Aorta (tissue), 5 donors: ENCODE results near the gene MAK. TPM values are rescaled to one million over a fixed set of nuclear protein-coding genes. Genes with fewer than 3 reads are reported as not detected.
"Not testable (repeated sequence)": the region's sequence is repeated elsewhere in the genome, so short reads cannot be mapped to it uniquely, and the experiment has no call there.

ENCODE experiments used
- ATAC-seq: fragments of 200-7000 bp; cut with Tn5 transposase; one replicate; pipeline ENCODE4 v1.9.1; 2022; ENCODE audit warnings: moderate library complexity; ENCODE audit not compliant: low FRiP score
- DNase-seq, 2 donors: peaks; one replicate each; pipeline ENCODE4 v3.0.0-alpha.2; 2020
- H3K27ac ChIP-seq, 2 donors: one replicate each; pipeline ENCODE4 v1.5.1; 2013; ENCODE audit warnings: low read length in 2 of 2, mild to moderate bottlenecking in 2 of 2, moderate library complexity in 2 of 2, control low read depth in 1 of 2, inconsistent platforms in 1 of 2, low read depth in 1 of 2
- H3K27me3 ChIP-seq, 2 donors: one replicate each; pipeline ENCODE4 v1.6.1; 2013; ENCODE audit warnings: control low read depth in 1 of 2, low read length in 1 of 2, mild to moderate bottlenecking in 1 of 2, moderate library complexity in 1 of 2; ENCODE audit not compliant: insufficient read depth in 2 of 2, control insufficient read depth in 1 of 2
- H3K36me3 ChIP-seq, 2 donors: one replicate each; pipeline ENCODE4 v1.6.1; 2013; ENCODE audit warnings: control low read depth in 1 of 2, low read length in 1 of 2, mild to moderate bottlenecking in 1 of 2; ENCODE audit not compliant: insufficient read depth in 2 of 2, control insufficient read depth in 1 of 2
- H3K4me1 ChIP-seq, 2 donors: one replicate each; pipeline ENCODE4 v1.6.1; 2013; ENCODE audit warnings: low read length in 2 of 2, control low read depth in 1 of 2, mild to moderate bottlenecking in 1 of 2, moderate library complexity in 1 of 2; ENCODE audit not compliant: insufficient read depth in 2 of 2, control insufficient read depth in 1 of 2
- H3K4me3 ChIP-seq, 2 donors: one replicate each; pipeline ENCODE4 v1.5.1; 2013; ENCODE audit warnings: low read length in 2 of 2, control low read depth in 1 of 2, mild to moderate bottlenecking in 1 of 2
- H3K9me3 ChIP-seq: one replicate; pipeline ENCODE4 v1.6.1; 2013; ENCODE audit warnings: mild to moderate bottlenecking, low read length; ENCODE audit not compliant: control insufficient read depth
- WGBS, 2 donors: extraction: QIAGEN DNeasy Blood & Tissue Kit; methylation state at CpG; one replicate each; pipeline ENCODE4 v1.1.7; 2013; 5-methylcytosine and 5-hydroxymethylcytosine counted together
- intact Hi-C, 2 donors: fragments of 100-400 bp; cut with DNase I; formaldehyde crosslinking; loops; one replicate each; pipeline versions ENCODE4 v1.14.2 to v1.15.0; 2022
- polyA plus RNA-seq, 2 donors: library from polyadenylated mRNA; stranded (reverse); fragments of 200-250 nt; gene quantifications; one replicate each; pipeline ENCODE4 v1.2.3, GENCODE V29; 2013
- total RNA-seq, 2 donors: library from RNA; stranded (reverse); fragmentation: NEBNext Ultra II Directional; extraction: Animal tissue kit (Norgen Biotek cat#: 25700); gene quantifications; one replicate each; pipeline ENCODE4 v1.2.1, GENCODE V29; 2021
- donor health status: healthy with polysubstance abuse.
- donor health status: Bipolar disorder and iron deficiency.
- donor health status: DM: no; HTN: no; CAD: no.
- donor health status: DM: no; HTN: no; CAD: no.
- donor health status: DM: yes; HTN: yes; CAD: no.

MAK gene
- total and polyA plus RNA-seq, 4 donors, result 0.03 to 0.63 (median 0.21) TPM

DNA sequence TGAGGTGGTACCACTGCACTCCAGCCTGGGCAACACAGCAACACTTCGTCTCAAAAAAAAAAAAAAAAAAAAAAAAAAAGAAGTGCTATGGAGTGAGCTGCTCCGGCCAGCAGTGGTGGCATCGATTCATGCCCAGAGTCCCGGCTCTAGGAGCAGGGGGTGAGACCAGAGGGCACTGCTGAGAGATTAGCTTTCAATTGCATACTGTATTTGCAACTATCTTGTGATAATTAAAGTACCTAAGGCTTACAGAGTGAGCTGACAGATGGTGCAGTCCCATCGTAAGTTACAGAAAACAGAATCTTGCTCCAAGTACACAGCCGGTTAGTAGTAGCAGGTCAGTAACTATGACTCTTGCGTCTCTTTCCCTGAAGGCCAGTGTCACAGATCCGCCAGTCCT, 59.3 kb downstream of the MAK start:
- no peaks in the 10 kb centered on the region for H3K27me3 ChIP-seq
- H3K36me3 ChIP-seq, result peaks cover 0 to 2% of the 10 kb centered on the region in 2 donors
- H3K9me3 ChIP-seq, result no peaks in the 10 kb centered on the region
- H3K4me1 ChIP-seq, result no peaks in the 10 kb centered on the region
- WGBS, 2 donors, result 91 to 92% methylated on average over 8 of the region's 8 CpGs
- intact Hi-C loops, result no loop called here
- DNase-seq (no peak), ATAC-seq (no peak)
- no peak overlapping the region for H3K27ac ChIP-seq
- H3K4me3 ChIP-seq, result no peak overlapping the region

GRCh38 chr6:10778230-10778629, 60.1 kb downstream of the MAK start:
- H3K9me3 ChIP-seq, result no peaks in the 10 kb centered on the region
- ATAC-seq (no peak), DNase-seq (no peak)
- 89 to 92% methylated on average over 3 of the region's 3 CpGs for WGBS, 2 donors
- H3K4me3 ChIP-seq, result no peak overlapping the region
- H3K4me1 ChIP-seq, result no peaks in the 10 kb centered on the region
- H3K27ac ChIP-seq, result no peak overlapping the region
- H3K36me3 ChIP-seq, result no peaks in the 10 kb centered on the region
- intact Hi-C loops, result no loop called here
- no peaks in the 10 kb centered on the region for H3K27me3 ChIP-seq

DNA sequence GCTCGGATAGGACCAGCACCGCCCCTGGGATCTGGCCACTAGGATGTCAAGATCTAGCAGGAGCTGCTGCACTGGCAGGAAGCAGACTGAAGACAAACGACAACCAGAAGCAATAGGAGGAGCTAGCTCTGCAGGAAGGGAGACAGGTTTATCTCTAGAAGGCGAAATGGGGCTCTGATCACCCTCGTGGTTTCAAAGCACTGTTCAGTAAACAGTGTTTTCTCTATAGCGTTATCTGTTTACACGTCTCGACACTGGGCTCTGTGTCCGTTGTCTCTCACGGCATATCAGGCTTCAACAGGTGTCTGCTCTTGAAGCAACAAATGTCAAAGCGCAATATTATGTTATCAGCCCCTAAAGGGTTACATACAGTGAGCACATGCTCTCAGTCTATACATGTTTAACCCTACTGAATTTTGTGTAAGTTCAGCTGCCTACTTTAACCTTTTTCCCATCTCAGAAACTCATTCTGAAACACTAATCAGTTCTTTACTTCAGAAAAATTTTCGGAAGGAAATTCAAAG, 66.9 kb downstream of the MAK start:
- Histone ChIP-seq H3K4me3 (no peak overlapping the region), H3K27ac (no peak overlapping the region), H3K9me3 (no peaks in the 10 kb centered on the region), H3K27me3 (no peaks in the 10 kb centered on the region), H3K4me1 (no peaks in the 10 kb centered on the region), H3K36me3 (no peaks in the 10 kb centered on the region)
- 81 to 83% methylated on average over 12 of the region's 12 CpGs for WGBS, 2 donors
- ATAC-seq (no peak), DNase-seq (no peak)
- intact Hi-C loops, result no loop called here

DNA sequence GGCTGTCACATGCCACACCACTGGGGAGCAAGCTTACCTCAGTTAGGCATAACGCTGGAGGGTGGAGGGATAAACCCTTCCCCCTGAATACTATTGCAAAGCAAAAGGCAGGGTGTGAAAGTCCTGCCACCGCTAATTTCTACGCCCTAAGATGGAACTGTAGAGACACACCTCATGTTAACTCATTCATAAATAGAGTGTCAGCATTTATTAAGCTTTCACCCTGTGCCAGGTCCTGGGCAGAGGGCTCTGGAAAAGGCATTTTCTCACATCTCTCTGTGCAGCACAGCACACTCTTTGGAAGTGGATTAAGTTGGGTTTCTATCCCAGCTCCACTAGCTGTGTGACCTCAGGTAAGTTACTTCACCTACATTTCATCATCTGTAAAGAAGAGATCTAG, 68.9 kb downstream of the MAK start:
- 80 to 92% methylated on average over 3 of the region's 3 CpGs for WGBS, 2 donors
- Histone ChIP-seq H3K4me3 (no peak overlapping the region), H3K4me1 (no peaks in the 10 kb centered on the region), H3K27ac (no peak overlapping the region), H3K27me3 (no peaks in the 10 kb centered on the region), H3K36me3 (peaks cover 0 to 2% of the 10 kb centered on the region in 2 donors), H3K9me3 (no peaks in the 10 kb centered on the region)
- intact Hi-C loops, result no loop called here
- ATAC-seq (no peak), DNase-seq (no peak)

DNA sequence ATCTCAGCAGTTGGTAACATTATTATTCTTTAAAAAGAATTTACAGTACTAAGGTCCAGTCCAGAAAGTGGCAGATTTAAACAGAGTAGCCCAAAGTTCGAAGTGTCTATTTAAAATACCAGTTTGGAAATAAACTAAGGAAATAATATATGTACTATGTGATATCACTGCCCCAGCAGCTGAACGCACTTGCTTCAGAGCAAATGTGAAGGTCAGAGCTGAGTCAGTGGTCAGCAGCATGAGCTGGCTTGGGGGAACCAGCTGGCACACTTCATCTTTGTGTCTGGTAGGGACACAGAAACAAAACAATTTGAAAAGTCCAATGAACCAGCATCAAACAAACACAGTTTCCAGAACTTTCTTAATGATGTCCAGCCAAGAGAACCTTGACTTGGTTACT, 75.3 kb downstream of the MAK start:
- H3K27ac ChIP-seq, result no peak overlapping the region
- DNase-seq, result no peak
- intact Hi-C loops, result no loop called here
- H3K9me3 ChIP-seq, result no peaks in the 10 kb centered on the region
- no peaks in the 10 kb centered on the region for H3K27me3 ChIP-seq
- H3K4me3 ChIP-seq, result no peak overlapping the region
- 81 to 90% methylated on average over 2 of the region's 2 CpGs for WGBS, 2 donors
- no peaks in the 10 kb centered on the region for H3K4me1 ChIP-seq
- ATAC-seq, result no peak
- peaks cover 0 to 3% of the 10 kb centered on the region in 2 donors for H3K36me3 ChIP-seq

DNA sequence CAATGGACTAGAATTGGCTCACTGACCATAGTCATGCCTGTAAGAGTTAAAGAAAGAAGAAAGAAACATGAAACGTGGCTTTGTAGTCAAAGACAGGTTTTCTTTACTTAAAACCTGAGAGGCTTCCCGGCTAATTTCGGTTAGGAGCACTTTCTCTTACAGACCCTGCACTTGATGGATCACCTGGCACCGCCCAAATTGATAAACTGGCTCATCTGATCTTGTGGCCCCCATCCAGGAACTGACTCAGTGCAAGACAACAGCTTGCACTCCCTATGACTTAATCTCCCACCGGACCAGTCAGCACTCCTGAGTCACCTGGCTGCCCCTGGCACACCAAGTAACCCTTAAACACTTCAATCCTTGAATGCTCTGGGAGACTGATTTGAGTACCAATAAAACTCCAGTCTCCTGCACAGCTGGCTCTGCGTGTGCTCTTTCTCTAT, 78.4 kb downstream of the MAK start:
- Histone ChIP-seq H3K4me3 (no peak overlapping the region), H3K36me3 (peaks cover 0 to 3% of the 10 kb centered on the region in 2 donors), H3K4me1 (no peaks in the 10 kb centered on the region), H3K9me3 (no peaks in the 10 kb centered on the region), H3K27me3 (no peaks in the 10 kb centered on the region), H3K27ac (no peak overlapping the region)
- ATAC-seq, result no peak
- no peak for DNase-seq
- intact Hi-C loops, result no loop called here
- WGBS, 2 donors, result 61 to 62% methylated on average over 6 of the region's 6 CpGs

GRCh38 chr6:10759312-10759839, 79.0 kb downstream of the MAK start:
- H3K27ac ChIP-seq, result no peak overlapping the region
- H3K4me1 ChIP-seq, result no peaks in the 10 kb centered on the region
- H3K36me3 ChIP-seq, result peaks cover 1 to 3% of the 10 kb centered on the region in 2 donors
- no peak overlapping the region for H3K4me3 ChIP-seq
- H3K27me3 ChIP-seq, result no peaks in the 10 kb centered on the region
- no peak for DNase-seq
- WGBS, 2 donors, result 56 to 60% methylated on average over 3 of the region's 3 CpGs
- ATAC-seq, result no peak
- no peaks in the 10 kb centered on the region for H3K9me3 ChIP-seq
- intact Hi-C loops, result no loop called here

- ATAC-seq, result no peak
- intact Hi-C loops, result no loop called here
- no peaks in the 10 kb centered on the region for H3K9me3 ChIP-seq
- no peak overlapping the region for H3K27ac ChIP-seq
- peaks cover 1 to 5% of the 10 kb centered on the region in 2 donors for H3K36me3 ChIP-seq
- no peaks in the 10 kb centered on the region for H3K4me1 ChIP-seq
- H3K4me3 ChIP-seq, result no peak overlapping the region
- 85 to 88% methylated on average over 1 of the region's 1 CpG for WGBS, 2 donors
- no peak for DNase-seq
- no peaks in the 10 kb centered on the region for H3K27me3 ChIP-seq
Measured at GRCh38 chr6:10756085-10756484, 82.3 kb downstream of the MAK start.

DNA sequence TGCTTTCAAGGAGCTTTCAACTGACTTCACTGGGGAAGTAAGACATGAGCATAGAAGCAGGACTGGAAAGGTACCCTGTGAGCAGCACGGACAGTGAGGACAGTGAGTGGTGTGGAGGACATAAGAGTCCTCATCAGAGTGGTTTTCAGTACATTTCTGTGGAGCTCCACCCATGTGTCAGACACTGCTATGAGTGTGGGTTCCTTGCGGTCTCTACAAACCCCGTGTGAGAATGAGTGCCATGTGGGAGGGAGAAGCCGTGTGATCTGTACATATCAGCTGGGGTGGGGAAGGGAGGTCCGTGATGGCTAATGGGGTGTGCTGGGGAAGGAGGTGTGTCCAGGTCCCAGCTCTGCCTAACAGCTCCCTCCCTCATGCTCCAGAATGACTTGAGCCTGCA, 86.6 kb downstream of the MAK start:
- H3K36me3 ChIP-seq, result not testable (repeated sequence)

More for the DNA sequence above, 86.6 kb downstream of the MAK start:
- 80 to 85% methylated on average over 4 to 5 of the region's 5 CpGs for WGBS, 2 donors
- H3K4me1 ChIP-seq, H3K4me3 ChIP-seq, intact Hi-C loops, H3K27me3 ChIP-seq, DNase-seq, H3K27ac ChIP-seq, H3K9me3 ChIP-seq, ATAC-seq: not testable (repeated sequence)
